Glomerular endothelial cell (primary cell): Measurements from ENCODE around the gene B3GNT9. TPM values are rescaled to one million over a fixed set of nuclear protein-coding genes. Genes with fewer than 3 reads are reported as not detected.

Experiments
- DNase-seq: peaks from one replicate; pipeline ENCODE4 v3.0.0-alpha.2; 2011; ENCODE audit warnings: low read depth, low spot score; ENCODE audit errors: extremely low read depth
- total RNA-seq: library from RNA; depleted of rRNA; stranded (reverse); fragments of >200 nt; gene quantifications from 2 replicates; pipeline ENCODE4 v1.2.3, GENCODE V29; 2015

B3GNT9 gene
- total RNA-seq, 1 donor from 2014 or later, result 5.3 TPM

DNA sequence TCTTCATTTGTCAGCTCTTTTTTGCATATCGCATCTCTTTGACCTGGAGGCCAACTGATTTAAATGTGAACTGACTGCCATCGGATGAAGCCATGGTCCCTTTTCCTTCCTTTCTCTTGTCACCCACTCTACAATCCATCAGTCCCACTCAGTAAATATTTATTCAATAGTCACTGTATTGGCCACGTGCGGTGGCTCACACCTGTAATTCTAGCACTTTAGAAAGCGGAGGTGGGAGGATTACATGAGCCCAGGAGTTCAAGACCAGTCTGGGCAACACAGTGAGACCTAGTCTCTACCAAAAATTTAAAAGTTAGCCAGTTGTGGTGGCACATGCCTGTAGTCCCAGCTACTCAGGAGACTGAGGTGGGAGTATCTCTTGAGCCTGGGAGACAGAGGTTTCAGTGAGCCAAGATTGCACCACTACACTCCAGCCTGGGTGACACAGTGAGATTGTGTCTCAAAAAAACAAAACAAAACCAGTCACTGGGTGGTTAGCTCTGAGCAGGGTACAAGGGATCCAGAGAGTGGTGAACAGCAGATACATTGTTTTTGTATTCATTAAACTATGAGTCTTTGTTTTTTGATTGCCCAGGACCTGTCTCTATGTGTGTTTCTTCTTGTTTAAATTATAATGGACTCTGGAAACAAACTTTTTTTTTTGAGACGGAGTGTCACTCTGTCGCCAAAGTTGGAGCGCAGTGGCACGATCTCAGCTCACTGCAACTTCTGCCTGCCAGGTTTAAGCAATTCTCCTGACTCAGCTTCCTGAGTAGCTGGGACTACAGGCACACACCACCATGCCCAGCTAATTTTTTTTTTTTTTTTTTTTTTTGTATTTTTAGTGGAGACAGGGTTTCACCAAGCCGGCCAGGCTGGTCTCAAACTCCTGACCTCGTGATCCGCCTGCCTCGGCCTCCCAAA lies 34.1 kb downstream of the B3GNT9 start:
- no peak for DNase-seq

DNA sequence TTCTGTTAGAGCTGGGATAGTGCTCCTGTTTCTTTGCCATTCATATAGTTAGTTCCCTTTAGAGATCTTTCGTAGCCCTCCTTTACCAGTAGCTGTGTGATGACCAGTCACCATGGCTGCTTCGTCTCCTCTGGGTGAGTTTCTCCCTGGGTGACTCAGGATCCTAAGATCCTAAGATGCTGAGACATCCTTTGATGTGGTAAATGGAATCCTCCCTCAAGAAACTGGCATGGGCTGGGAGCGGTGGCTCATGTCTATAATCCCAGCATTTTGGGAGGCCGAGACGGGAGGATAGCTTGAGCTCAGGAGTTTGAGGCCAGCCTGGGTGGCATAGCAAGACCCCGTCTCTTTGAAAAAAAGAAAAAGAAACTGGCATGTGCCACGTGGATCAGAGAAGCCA lies 35.2 kb downstream of the B3GNT9 start:
- DNase-seq, result no peak

DNA sequence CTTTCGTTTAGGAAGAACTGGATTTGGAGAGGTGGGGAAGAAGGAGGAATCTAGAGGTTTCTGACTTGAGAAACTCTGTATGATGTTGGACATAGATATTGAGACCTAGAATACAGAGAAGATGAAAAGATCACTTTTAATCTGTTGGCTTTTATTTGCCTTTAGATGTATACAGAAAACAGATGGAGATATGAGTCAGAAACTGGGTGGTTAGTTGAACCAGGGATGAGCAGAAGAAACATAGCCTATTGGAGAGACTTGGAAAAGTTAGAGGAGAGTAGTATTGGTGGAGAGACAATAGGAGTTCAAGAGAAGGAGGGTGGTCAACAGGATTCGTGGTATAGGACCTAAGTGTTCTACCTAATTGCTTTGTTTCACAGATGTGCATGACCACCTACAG lies 36.0 kb downstream of the B3GNT9 start:
- DNase-seq, result no peak

DNA sequence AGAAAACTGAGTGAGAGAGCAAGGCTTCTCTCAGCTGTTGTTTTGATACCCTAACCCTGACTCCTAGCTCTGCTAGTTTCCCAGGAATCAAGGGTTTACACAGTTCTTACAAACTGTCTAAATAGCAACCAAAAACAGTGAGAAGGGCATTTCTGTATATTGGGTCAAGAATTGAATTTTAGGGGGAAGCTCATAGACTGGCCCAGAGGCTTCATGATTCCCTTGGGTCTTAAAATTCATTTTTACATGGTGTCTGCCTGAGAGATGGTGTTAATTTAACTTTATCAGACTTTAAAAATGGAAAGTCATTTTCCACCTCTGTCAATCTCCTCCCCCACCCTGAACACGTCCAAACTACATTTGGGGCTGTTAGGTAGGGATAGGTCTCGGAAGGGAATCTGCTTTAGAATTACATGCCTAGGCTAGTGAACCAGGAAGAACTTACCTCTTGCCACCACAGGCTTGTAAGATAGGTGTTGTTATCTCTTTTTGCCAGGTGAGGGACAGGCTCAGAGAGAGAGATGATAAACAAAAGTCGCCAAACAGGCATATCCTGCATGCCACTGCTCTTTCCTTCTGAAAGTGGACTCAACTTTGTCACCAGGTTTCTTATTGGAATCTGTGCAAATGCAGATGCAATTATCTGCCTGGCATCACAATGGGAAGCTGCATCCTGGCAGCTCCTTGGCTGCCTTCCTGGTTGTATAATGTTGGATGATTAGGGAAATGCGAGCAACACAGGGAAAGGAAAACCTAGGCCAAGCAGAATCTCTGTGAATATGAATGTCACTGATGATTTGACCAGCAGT lies 38.0 kb downstream of the B3GNT9 start:
- DNase-seq, result no peak

DNA sequence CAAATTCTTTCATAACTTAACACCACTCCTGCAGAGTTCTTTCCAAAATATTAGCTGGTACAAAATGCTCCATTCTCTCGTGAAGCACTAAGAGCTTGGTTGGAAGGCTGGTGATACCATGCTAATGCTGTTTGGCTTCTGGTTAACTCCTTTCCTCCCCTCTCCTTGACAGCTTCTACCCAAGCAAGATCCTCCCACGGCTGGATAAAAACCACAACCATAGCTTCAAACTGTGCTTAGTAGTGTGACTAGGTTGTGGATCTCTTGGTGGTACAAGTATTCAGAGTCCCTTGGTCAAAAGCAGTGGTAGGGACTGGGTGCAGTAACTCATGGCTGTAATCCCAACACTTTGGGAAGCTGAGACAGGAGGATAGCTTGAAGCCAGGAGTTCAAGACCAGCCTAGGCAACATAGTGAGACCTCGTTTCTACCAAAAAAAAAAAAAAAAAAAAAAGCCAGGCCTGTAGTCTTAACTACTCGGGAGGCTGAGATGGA lies 38.8 kb downstream of the B3GNT9 start:
- DNase-seq, result no peak

DNA sequence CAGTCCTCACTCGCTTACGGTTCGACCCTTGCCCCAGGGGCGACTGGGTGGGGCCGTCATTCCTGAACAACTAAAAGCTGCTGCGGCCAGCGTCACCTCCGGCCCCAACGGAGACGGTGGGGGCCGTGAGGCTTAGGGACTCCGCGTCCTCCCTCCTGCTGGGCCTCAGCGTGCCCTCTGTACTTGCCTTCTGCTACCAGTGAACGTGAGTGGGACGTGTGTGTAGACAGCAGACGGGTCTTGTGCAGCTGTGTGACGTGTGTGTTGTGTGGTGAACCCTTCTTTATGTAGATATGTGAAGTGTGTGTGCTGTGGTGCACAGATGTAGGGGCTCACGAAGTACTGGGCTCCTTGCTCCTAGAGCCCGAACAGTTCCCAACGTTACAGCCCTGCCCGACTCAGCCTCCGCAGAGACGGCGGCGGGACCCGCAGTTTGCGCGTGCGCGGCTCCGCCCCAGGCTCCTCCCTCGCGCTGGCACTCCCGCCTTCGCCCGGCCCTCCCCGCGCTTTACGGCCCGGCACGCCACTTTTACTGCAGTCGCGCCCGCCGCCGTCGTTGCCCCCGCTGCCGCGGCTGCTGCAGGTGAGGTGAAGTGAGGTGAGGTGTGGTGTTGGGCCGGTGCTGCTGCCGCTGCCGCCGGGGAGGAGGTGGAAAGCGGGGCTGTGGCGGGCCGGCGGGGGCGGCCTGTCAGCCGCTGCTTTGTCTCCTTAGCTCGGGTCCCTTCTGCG lies 41.2 kb downstream of the B3GNT9 start, which contains the start of gene PHAF1:
Gene PHAF1 (plus strand): TSS at position 535 of the 729 bp plus-strand sequence. CDS start 235 bp downstream, outside the sequence.
- peak; percentile 27 for DNase-seq

DNA sequence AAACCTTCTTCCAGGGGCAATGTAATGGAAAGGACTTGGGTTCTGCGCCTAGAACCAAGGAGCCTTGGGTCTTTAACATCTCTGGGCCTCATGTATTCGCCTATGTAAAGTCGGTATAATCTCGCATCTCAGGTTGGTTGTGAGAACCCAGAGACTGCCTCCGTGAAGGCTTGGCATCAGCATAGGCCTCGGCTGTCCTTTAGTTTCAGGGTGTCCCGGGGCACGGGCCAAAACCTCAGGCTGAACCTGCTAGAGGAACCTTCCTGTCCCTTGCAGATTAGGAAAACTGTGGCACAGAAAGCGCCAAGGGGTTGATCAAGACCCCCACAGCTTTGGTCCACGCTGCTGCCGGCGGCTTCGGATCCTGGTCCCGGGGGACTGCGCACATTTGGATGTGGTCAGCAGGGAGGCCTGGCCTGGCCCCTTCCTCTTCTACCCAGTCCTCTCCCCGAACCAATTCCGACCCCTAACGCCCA lies 41.8 kb downstream of the B3GNT9 start:
- no peak for DNase-seq

DNA sequence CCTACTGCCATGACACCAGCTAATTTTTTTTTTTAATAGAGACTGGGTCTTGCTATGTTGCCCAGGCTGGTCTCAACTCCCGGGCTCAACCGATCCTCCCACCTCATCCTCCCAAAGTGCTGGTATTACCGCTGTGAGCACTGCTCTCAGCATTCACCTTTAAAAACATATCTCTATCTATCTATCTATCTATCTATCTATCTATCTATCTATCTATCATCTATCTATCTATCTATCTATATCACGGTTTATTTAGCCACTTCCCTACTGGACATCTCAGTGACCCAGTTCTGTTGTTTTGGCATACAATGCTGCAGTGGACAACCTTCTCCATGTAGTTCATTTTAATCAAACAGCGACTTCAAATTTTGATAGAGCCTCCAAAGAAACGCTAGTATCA lies 42.3 kb downstream of the B3GNT9 start:
- DNase-seq, result no peak

DNA sequence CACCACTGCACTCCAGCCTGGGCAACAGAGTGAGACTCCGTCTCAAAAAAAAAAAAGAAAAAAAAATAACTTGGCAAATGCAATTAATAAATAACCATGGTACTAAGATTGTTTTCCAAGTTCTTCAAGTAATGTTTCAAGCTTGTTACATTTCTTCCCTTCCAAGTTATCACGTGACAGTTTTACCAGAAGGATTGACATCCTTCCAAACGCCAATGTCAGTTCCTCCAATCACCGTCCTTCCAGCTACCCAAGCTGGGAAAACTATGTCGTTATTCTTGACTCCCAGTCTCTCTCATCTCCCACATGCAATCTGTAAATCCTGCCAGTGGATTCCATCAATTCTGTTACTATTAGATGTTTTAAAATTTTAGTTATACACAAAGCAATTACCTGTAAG lies 44.9 kb downstream of the B3GNT9 start:
- DNase-seq, result no peak

DNA sequence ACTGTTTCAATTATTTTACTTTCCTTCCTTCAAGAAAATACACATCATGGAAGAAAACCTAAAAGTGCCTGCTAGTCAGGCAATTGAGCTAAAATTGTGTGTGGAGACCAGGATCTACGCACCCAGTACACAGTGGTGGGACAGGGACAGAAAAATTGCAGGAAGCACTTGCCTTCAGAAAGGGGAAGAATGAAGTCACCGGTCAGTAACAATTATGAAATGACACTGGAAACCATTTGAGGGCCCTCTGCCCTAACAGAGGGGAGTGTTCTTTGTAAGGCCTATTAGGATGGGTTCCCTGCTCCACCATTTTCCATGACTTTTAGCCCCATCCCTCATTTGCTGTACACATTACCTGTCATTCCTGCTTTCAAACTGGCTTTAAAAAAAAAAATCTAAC lies 45.6 kb downstream of the B3GNT9 start:
- DNase-seq, result no peak

DNA sequence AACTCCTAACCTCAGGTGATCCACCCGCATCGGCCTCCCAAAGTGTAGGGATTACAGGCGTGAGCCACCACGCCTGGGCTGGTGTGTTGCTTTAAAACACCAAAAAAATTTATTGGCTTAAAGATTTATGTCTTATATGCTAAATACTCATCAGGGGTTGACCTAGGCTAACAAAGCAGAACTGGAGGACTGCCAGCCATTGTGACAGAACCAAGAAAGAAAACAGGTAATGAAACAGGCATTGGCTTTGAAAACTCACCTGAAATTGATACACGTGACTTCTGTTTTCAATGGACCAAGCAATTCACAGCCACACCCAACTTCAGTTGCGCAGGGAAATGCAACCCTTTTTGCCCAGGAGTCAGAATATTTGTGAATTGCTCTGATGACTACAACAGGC lies 46.0 kb downstream of the B3GNT9 start:
- no peak for DNase-seq

DNA sequence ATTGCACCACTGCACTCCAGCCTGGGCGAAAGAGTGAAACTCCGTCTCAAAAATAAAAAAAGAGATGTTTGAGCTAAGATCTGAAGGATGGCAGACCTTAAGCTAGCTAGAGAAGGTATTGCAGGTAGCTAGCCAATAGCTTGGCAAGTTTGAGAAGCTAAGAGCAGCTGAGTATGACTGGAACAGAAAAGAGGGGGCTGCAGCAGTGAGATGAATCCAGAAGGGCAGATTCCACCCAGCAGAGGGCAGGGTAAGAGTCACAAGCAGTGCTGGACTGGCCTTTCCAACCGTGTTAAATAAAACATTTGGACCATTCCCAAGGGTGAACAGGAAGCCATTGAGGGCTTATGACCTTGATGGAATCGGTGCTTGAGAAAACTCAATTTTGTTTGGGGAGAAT lies 46.7 kb downstream of the B3GNT9 start:
- peak; percentile 33 for DNase-seq

DNA sequence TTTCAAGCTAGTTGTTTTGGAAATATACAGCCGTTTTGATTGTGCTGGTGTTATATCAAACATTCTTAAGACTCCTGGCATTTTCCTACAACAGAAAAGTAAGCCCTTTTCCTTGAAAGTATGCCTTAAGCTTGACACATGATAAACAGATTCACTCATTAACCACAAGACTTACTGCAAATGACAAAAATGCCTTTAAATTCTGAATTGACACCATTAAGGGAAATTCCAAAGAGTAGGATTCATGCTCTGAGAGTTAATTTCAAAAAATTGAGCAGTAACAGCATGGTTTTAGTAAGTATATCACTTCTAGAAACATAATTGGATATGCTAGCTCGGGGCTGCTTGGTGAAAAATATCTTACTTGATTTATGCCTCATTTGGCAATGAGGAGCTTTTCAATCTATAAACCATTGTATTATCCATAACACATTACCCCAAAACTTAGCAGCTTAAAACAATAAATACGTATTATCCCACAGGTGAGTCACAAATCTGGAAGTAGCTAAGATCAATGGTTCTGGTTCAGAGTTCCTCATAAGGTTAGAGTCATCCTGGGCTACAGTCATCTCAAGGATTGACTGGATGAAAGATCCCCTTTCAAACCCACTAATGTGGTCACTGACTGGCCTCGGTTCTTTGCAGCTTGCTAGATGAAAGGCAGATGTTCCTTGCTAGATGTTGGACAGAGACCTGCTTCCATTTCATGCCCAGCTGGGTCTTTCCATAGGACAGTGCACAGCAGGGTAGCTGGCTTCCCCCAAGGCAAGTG lies 49.3 kb downstream of the B3GNT9 start:
- DNase-seq, result no peak

DNA sequence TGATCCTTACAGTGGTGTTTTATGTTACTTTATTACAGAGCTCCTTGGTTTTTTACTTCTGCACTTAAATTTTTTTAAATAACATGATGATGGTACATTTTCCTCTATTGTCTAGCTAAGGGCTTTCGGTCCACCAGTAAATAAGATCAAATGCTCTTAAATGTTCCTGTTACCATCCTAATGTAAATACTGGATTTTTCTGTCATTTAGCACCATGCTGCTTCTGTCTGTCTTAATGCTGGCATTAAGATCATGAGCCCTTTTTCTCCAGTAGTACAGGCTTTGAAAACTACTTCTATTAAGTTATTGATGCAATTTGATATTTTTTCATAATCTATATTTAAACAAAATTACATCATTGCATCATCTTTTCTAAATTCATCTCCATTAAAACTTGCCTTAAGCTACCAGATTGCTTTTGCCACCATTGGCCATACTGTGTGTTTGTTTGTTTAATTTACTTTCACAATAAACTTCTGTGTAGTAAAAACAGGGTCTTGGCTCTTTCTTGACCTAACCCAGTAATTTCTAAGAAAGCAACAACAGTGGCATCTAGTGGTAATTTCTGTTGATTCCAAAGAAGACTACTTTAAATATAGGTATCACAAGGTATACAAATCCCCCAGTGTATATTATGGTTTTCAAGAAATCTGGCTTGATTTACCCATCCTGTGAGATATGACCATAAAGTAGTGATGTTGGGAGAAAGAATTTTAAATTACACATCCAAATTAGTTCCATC lies 50.1 kb downstream of the B3GNT9 start:
- no peak for DNase-seq

DNA sequence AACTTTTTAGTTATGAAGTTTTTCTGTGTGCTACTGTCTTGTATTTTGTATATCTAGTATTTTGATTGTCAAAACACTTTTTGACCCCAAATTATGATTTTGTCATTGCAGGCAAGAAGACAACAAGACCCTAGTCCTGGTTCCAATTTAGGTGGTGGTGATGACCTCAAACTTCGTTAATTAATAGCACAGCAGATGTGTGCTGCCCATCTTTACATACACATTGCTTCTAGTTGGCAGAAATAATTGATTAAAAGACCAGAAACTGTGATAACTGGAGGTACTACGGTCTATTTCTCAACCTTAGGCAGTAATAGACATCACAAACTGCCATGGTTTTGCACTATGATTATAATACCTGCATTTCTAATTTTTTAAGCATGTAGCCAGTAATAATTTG lies 52.2 kb downstream of the B3GNT9 start:
- no peak for DNase-seq
